Neural cell (in vitro differentiated cells): Measurements from ENCODE around the gene BMI1.

Source experiments
- CTCF ChIP-seq: fragments of 450-650 bp; IDR thresholded peaks from 2 replicates; pipeline ENCODE4 v1.5.1; 2014; ENCODE audit warnings: antibody characterized with exemption, mild to moderate bottlenecking, moderate library complexity; ENCODE audit not compliant: poor library complexity, severe bottlenecking
- TAF1 ChIP-seq: IDR thresholded peaks from 2 replicates; pipeline ENCODE4 v1.6.1; 2012; ENCODE audit warnings: low read depth

DNA sequence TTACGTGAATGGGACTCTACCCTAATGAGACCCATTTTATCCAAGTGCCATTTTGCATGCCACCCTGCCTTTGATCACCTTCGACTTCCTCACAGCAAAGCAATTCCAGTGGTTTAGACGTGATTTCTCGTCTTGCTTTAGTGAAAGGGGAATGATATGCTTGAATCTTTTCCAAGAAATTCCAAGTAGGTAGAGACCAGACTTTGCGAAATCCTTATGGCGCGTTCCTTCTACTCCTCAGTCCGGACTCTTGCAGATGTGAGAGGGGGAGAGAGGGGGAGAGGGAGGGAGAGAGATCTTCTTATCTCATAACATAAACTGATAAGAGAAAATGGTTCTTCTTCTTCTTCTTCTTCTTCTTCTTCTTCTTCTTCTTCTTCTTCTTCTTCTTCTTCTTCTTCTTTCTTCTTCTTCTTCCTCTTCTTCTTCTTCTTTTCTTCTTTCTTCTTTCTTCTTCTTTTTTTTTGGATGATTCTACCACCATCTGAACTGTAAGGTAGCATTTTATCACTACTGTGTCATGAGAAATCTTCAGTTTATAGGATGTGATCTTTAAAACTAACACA is 25.3 kb downstream of the BMI1 start:
- TF ChIP-seq CTCF (no peak), TAF1 (no peak)
